Nephron (organoid): Measurements from ENCODE around the gene ZCCHC10.

Source experiments
- H3K27ac Mint-ChIP-seq, 3 experiments: 2 replicates each; pipeline ENCODE4 v1.8.0; 2020; ENCODE audit warnings: mixed read lengths in 3 of 3, mild to moderate bottlenecking in 2 of 3, moderate library complexity in 1 of 3
- H3K27me3 Mint-ChIP-seq: 2 replicates; pipeline ENCODE4 v1.8.0; 2021; ENCODE audit warnings: low read depth, mild to moderate bottlenecking, moderate library complexity, mixed read lengths
- H3K36me3 Mint-ChIP-seq: 2 replicates; pipeline ENCODE4 v1.8.0; 2020; ENCODE audit warnings: low read depth, mixed read lengths
- H3K4me1 Mint-ChIP-seq: 2 replicates; pipeline ENCODE4 v1.8.0; 2020; ENCODE audit warnings: mixed read lengths
- H3K4me3 Mint-ChIP-seq, 3 experiments: 2 replicates each; pipeline ENCODE4 v1.8.0; 2020; ENCODE audit warnings: mild to moderate bottlenecking in 3 of 3, mixed read lengths in 3 of 3, moderate library complexity in 2 of 3
- H3K9me3 Mint-ChIP-seq: 2 replicates; pipeline ENCODE4 v1.8.0; 2020; ENCODE audit warnings: mixed read lengths
- CTCF ChIP-seq, 3 experiments: fragments of 200-600 bp; sonication (generic); IDR thresholded peaks; one replicate each; pipeline ENCODE4 v1.5.0; 2021; ENCODE audit warnings: antibody characterized with exemption in 3 of 3; ENCODE audit not compliant: unreplicated experiment in 3 of 3

ZCCHC10 gene

DNA sequence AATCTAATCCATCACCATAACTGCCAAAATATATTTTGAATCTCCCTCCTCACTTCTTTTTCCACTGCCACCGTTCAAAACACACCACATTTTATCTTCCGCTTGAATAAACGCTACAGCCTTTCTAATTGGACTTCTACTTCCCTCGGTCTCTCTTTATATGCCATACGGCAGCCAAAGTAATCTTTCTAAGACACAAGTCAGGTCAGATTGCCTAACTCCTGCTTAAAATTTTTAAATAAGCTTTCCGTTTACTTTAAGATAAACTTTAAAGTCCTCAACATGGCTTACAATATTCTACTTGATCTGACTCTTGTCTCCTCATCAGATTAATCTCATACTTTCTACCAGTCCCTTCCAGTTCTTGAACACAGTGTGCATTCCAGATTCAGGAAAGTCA lies 72.6 kb downstream of the ZCCHC10 start:
- Mint-ChIP-seq H3K4me3 (no peak overlapping the region), H3K27me3 (no peaks in the 10 kb centered on the region), H3K36me3 (peaks cover 51% of the 10 kb centered on the region), H3K9me3 (no peaks in the 10 kb centered on the region), H3K27ac (no peak overlapping the region), H3K4me1 (peaks cover 22% of the 10 kb centered on the region)
- no peak for TF ChIP-seq CTCF (IDR thresholded peaks at IDR 0.05; ENCODE audit: unreplicated experiment in 3 of 3)

- no peaks in the 10 kb centered on the region for H3K27me3 Mint-ChIP-seq
Measured at GRCh38 chr5:132952829-132953228, 73.5 kb downstream of the ZCCHC10 start.

GRCh38 chr5:132951897-132952296 lies 74.5 kb downstream of the ZCCHC10 start:
- Mint-ChIP-seq H3K36me3 (peaks cover 55% of the 10 kb centered on the region), H3K9me3 (no peaks in the 10 kb centered on the region), H3K4me3 (no peak overlapping the region), H3K27me3 (no peaks in the 10 kb centered on the region), H3K4me1 (peaks cover 32% of the 10 kb centered on the region), H3K27ac (no peak overlapping the region)
- no peak for TF ChIP-seq CTCF (IDR thresholded peaks at IDR 0.05; ENCODE audit: unreplicated experiment in 3 of 3)

More at GRCh38 chr5:132952829-132953228, 73.5 kb downstream of the ZCCHC10 start:
- no peak overlapping the region for H3K4me3 Mint-ChIP-seq
- no peak overlapping the region for H3K27ac Mint-ChIP-seq
- H3K36me3 Mint-ChIP-seq: peaks cover 51% of the 10 kb centered on the region
- H3K4me1 Mint-ChIP-seq: peaks cover 27% of the 10 kb centered on the region
- TF ChIP-seq CTCF (IDR thresholded peaks at IDR 0.05; ENCODE audit: unreplicated experiment in 3 of 3): no peak
- H3K9me3 Mint-ChIP-seq: no peaks in the 10 kb centered on the region

GRCh38 chr5:132949136-132949535 lies 77.2 kb downstream of the ZCCHC10 start:
- Mint-ChIP-seq H3K27me3 (no peaks in the 10 kb centered on the region), H3K27ac (peak overlapping the region in 2 of 3 experiments; percentile 3 to 22), H3K4me3 (no peak overlapping the region), H3K4me1 (peaks cover 32% of the 10 kb centered on the region), H3K9me3 (no peaks in the 10 kb centered on the region), H3K36me3 (peaks cover 50% of the 10 kb centered on the region)
- TF ChIP-seq CTCF (IDR thresholded peaks at IDR 0.05; ENCODE audit: unreplicated experiment in 3 of 3): no peak

DNA sequence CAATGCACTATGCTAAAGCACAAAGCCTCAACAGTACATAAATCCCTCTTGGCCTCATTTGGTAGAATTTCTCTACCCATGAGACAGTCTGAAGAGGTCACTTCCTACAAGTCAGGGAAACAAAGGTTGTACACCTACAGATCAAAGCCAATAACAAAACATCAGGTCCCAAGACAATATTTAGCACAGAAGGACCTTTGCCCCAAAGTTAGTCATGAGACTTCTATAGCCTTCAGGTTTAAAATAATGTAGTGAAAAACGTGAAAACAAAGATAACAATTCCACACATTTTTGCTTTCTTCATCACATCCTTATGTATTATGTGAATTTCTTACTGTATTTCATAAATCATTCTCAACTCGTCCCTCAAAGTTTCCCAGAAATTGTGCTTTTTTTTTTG lies 78.7 kb downstream of the ZCCHC10 start:
- Mint-ChIP-seq H3K9me3 (no peaks in the 10 kb centered on the region), H3K36me3 (peaks cover 49% of the 10 kb centered on the region), H3K27ac (peak overlapping the region; percentile 10 to 63 (median 27)), H3K27me3 (no peaks in the 10 kb centered on the region), H3K4me3 (no peak overlapping the region), H3K4me1 (peaks cover 26% of the 10 kb centered on the region)
- TF ChIP-seq CTCF (IDR thresholded peaks at IDR 0.05; ENCODE audit: unreplicated experiment in 3 of 3): no peak
